SK-N-SH treated with all-trans-retinoic acid at 6 μM for 48 hours (cell line): ENCODE measurements around the gene MAMDC4.

Experiments used
- ATAC-seq: fragments of 200-7000 bp; cut with Tn5 transposase; 3 replicates; pipeline ENCODE4 v1.9.1; 2020; ENCODE audit warnings: mild to moderate bottlenecking, moderate library complexity
- ARNTL ChIP-seq: fragments of 450-650 bp; formaldehyde crosslinking; IDR thresholded peaks from 2 replicates; pipeline ENCODE4 v1.5.0; 2020; ENCODE audit warnings: low read depth, mild to moderate bottlenecking, moderate library complexity, borderline replicate concordance
- BACH2 ChIP-seq: fragments of 250-450 bp; sonication (Bioruptor Pico); IDR thresholded peaks from 2 replicates; pipeline ENCODE4 v1.9.0; 2021; ENCODE audit warnings: mild to moderate bottlenecking, borderline replicate concordance
- ESRRG ChIP-seq: fragments of 250-450 bp; sonication (Bioruptor Pico); IDR thresholded peaks from 2 replicates; pipeline ENCODE4 v1.6.1; 2021; ENCODE audit warnings: mild to moderate bottlenecking
- GLIS3 ChIP-seq: fragments of 250-450 bp; sonication (Bioruptor Pico); IDR thresholded peaks from 2 replicates; pipeline ENCODE4 v1.5.0; 2020; ENCODE audit warnings: mild to moderate bottlenecking, moderate library complexity
- OSR1 ChIP-seq: fragments of 250-450 bp; sonication (Bioruptor Pico); IDR thresholded peaks from 2 replicates; pipeline ENCODE4 v1.8.0; 2022; ENCODE audit warnings: moderate library complexity, mild to moderate bottlenecking, inconsistent platforms
- POU6F1 ChIP-seq: fragments of 250-450 bp; sonication (Bioruptor Pico); IDR thresholded peaks from 2 replicates; pipeline ENCODE4 v1.8.0; 2021; ENCODE audit warnings: low read depth, mild to moderate bottlenecking, moderate library complexity, borderline replicate concordance
- PPARA ChIP-seq: fragments of 250-450 bp; sonication (Bioruptor Pico); IDR thresholded peaks from 2 replicates; pipeline ENCODE4 v1.5.0; 2020; ENCODE audit warnings: mild to moderate bottlenecking, borderline replicate concordance
- RARB ChIP-seq: fragments of 250-450 bp; sonication (Bioruptor Pico); IDR thresholded peaks from 2 replicates; pipeline ENCODE4 v1.8.0; 2021; ENCODE audit warnings: mild to moderate bottlenecking, moderate library complexity
- SNAI2 ChIP-seq: fragments of 250-450 bp; sonication (Bioruptor Pico); IDR thresholded peaks from 2 replicates; pipeline ENCODE4 v1.5.0; 2020; ENCODE audit warnings: mild to moderate bottlenecking, moderate library complexity
- TCF4 ChIP-seq: fragments of 250-450 bp; sonication (Bioruptor Pico); IDR thresholded peaks from 2 replicates; pipeline ENCODE4 v1.8.0; 2021; ENCODE audit warnings: mild to moderate bottlenecking, moderate library complexity, borderline replicate concordance
- ZC3H10 ChIP-seq: fragments of 250-450 bp; sonication (Bioruptor Pico); IDR thresholded peaks from 2 replicates; pipeline ENCODE4 v1.5.1; 2021; ENCODE audit warnings: mild to moderate bottlenecking, moderate library complexity
- ZFP3 ChIP-seq: fragments of 250-450 bp; sonication (Bioruptor Pico); IDR thresholded peaks from 2 replicates; pipeline ENCODE4 v1.5.0; 2020; ENCODE audit warnings: mild to moderate bottlenecking, moderate library complexity
- ZNF70 ChIP-seq: fragments of 450-650 bp; formaldehyde crosslinking; IDR thresholded peaks from 2 replicates; pipeline ENCODE4 v1.5.0; 2020; ENCODE audit warnings: mild to moderate bottlenecking, moderate library complexity
- ZNF8 ChIP-seq: fragments of 450-650 bp; formaldehyde crosslinking; IDR thresholded peaks from 2 replicates; pipeline ENCODE4 v1.5.0; 2020; ENCODE audit warnings: mild to moderate bottlenecking, moderate library complexity
- TF ChIP-seq, protein P1 (sequence below): fragments of 250-450 bp; sonication (Bioruptor Pico); IDR thresholded peaks from 2 replicates; pipeline ENCODE4 v1.8.0; 2020; ENCODE audit warnings: mild to moderate bottlenecking, moderate library complexity, borderline replicate concordance
- TF ChIP-seq, protein P2 (sequence below): fragments of 250-450 bp; sonication (Bioruptor Pico); IDR thresholded peaks from 2 replicates; pipeline ENCODE4 v1.5.1; 2021; ENCODE audit warnings: mild to moderate bottlenecking, moderate library complexity
- TF ChIP-seq, protein P3 (sequence below): fragments of 250-450 bp; sonication (Bioruptor Pico); IDR thresholded peaks from 2 replicates; pipeline ENCODE4 v1.5.0; 2020; ENCODE audit warnings: mild to moderate bottlenecking, moderate library complexity
- TF ChIP-seq, protein P4 (sequence below): fragments of 250-450 bp; sonication (Bioruptor Pico); IDR thresholded peaks from 2 replicates; pipeline ENCODE4 v1.5.1; 2020; ENCODE audit warnings: low read depth, mild to moderate bottlenecking, moderate library complexity

Gene MAMDC4

GRCh38 chr9:136858844-136859757 is 7.0 kb downstream of the MAMDC4 start:
- peak; percentile 77 for ATAC-seq

DNA sequence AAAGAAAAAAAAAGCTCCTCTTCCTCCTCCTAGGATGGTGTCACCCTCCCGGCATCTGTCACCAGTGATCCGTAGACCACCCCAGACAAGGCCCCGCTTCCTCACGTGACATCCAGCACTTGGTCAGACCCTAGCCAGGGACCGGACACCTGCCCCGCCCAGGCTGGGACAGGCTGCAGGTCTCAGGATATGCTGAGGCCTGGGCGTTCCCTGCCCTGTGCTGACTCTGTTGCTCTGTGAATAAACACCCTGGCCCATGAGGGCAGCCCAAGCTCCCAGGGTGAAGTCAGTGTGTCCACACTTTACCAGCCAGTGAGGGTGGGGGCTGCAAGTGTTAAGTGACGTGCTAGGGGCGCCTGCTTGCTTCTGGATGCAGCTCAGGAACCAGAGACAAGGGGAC is 8.4 kb downstream of the MAMDC4 start:
- no peak for ATAC-seq
- TF ChIP-seq POU6F1 (CRISPR knock-in tag) (no peak), ZFP3 (CRISPR knock-in tag) (no peak)
- TF ChIP-seq, protein P1, sequence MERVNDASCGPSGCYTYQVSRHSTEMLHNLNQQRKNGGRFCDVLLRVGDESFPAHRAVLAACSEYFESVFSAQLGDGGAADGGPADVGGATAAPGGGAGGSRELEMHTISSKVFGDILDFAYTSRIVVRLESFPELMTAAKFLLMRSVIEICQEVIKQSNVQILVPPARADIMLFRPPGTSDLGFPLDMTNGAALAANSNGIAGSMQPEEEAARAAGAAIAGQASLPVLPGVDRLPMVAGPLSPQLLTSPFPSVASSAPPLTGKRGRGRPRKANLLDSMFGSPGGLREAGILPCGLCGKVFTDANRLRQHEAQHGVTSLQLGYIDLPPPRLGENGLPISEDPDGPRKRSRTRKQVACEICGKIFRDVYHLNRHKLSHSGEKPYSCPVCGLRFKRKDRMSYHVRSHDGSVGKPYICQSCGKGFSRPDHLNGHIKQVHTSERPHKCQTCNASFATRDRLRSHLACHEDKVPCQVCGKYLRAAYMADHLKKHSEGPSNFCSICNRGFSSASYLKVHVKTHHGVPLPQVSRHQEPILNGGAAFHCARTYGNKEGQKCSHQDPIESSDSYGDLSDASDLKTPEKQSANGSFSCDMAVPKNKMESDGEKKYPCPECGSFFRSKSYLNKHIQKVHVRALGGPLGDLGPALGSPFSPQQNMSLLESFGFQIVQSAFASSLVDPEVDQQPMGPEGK (CRISPR knock-in tag): no peak

More at GRCh38 chr9:136858844-136859757, 7.0 kb downstream of the MAMDC4 start:
- TF ChIP-seq ZNF8 (CRISPR knock-in tag) (no peak), RARB (CRISPR knock-in tag) (no peak), ZNF70 (CRISPR knock-in tag) (no peak), OSR1 (CRISPR knock-in tag) (no peak), ARNTL (no peak), PPARA (CRISPR knock-in tag) (no peak), ZC3H10 (no peak), SNAI2 (no peak)
- TF ChIP-seq, protein P2, sequence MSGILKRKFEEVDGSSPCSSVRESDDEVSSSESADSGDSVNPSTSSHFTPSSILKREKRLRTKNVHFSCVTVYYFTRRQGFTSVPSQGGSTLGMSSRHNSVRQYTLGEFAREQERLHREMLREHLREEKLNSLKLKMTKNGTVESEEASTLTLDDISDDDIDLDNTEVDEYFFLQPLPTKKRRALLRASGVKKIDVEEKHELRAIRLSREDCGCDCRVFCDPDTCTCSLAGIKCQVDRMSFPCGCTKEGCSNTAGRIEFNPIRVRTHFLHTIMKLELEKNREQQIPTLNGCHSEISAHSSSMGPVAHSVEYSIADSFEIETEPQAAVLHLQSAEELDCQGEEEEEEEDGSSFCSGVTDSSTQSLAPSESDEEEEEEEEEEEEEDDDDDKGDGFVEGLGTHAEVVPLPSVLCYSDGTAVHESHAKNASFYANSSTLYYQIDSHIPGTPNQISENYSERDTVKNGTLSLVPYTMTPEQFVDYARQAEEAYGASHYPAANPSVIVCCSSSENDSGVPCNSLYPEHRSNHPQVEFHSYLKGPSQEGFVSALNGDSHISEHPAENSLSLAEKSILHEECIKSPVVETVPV (CRISPR knock-in tag): no peak

- no peak for ATAC-seq
- TF ChIP-seq TCF4 (CRISPR knock-in tag) (no peak), ZNF70 (CRISPR knock-in tag) (no peak), GLIS3 (CRISPR knock-in tag) (no peak), ESRRG (no peak), ZFP3 (CRISPR knock-in tag) (no peak), POU6F1 (CRISPR knock-in tag) (no peak)
- TF ChIP-seq, protein P1 (CRISPR knock-in tag): no peak
Observed at GRCh38 chr9:136860933-136861873, 9.1 kb downstream of the MAMDC4 start.

GRCh38 chr9:136861874-136862457 is 9.8 kb downstream of the MAMDC4 start:
- no peak for ATAC-seq
- TF ChIP-seq, protein P3, sequence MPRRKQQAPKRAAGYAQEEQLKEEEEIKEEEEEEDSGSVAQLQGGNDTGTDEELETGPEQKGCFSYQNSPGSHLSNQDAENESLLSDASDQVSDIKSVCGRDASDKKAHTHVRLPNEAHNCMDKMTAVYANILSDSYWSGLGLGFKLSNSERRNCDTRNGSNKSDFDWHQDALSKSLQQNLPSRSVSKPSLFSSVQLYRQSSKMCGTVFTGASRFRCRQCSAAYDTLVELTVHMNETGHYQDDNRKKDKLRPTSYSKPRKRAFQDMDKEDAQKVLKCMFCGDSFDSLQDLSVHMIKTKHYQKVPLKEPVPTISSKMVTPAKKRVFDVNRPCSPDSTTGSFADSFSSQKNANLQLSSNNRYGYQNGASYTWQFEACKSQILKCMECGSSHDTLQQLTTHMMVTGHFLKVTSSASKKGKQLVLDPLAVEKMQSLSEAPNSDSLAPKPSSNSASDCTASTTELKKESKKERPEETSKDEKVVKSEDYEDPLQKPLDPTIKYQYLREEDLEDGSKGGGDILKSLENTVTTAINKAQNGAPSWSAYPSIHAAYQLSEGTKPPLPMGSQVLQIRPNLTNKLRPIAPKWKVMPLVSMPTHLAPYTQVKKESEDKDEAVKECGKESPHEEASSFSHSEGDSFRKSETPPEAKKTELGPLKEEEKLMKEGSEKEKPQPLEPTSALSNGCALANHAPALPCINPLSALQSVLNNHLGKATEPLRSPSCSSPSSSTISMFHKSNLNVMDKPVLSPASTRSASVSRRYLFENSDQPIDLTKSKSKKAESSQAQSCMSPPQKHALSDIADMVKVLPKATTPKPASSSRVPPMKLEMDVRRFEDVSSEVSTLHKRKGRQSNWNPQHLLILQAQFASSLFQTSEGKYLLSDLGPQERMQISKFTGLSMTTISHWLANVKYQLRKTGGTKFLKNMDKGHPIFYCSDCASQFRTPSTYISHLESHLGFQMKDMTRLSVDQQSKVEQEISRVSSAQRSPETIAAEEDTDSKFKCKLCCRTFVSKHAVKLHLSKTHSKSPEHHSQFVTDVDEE (CRISPR knock-in tag): no peak
- no peak for TF ChIP-seq BACH2 (CRISPR knock-in tag)
- TF ChIP-seq, protein P2 (CRISPR knock-in tag): no peak
- TF ChIP-seq, protein P4, sequence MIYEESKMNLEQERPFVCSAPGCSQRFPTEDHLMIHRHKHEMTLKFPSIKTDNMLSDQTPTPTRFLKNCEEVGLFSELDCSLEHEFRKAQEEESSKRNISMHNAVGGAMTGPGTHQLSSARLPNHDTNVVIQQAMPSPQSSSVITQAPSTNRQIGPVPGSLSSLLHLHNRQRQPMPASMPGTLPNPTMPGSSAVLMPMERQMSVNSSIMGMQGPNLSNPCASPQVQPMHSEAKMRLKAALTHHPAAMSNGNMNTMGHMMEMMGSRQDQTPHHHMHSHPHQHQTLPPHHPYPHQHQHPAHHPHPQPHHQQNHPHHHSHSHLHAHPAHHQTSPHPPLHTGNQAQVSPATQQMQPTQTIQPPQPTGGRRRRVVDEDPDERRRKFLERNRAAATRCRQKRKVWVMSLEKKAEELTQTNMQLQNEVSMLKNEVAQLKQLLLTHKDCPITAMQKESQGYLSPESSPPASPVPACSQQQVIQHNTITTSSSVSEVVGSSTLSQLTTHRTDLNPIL (CRISPR knock-in tag): no peak
- TF ChIP-seq OSR1 (CRISPR knock-in tag): no peak
